Measurements from ENCODE around the gene CNOT2.

GRCh38 chr12:70305794-70306193 is 62.6 kb downstream of the CNOT2 start:
- TF ChIP-seq POLR2A (IDR thresholded peaks at IDR 0.05; ENCODE audit: low read length) (no peak), GATA1 (IDR thresholded peaks at IDR 0.05; ENCODE audit: low read depth, low read length) (no peak)

All from erythroblast (primary cell).